LHCN-M2 (cell line): ENCODE measurements around the gene METRNL. TPM values are rescaled to one million over a fixed set of nuclear protein-coding genes. Genes with fewer than 3 reads are reported as not detected.

ENCODE experiments used
- DNase-seq: peaks from one replicate; pipeline ENCODE4 v3.0.0-alpha.2; 2012; ENCODE audit warnings: low read depth
- total RNA-seq: library from RNA; depleted of rRNA; stranded (reverse); fragments of >200 nt; gene quantifications from 2 replicates; pipeline ENCODE4 v1.2.3, GENCODE V29; 2014

The METRNL gene
- total RNA-seq, 1 experiment from 2014 or later: 32.7 TPM

GRCh38 chr17:83080579-83080857 lies 1.1 kb downstream of the METRNL start:
- DNase-seq: no peak

- no peak for DNase-seq
Observed at GRCh38 chr17:83080858-83081683, 1.7 kb downstream of the METRNL start.

GRCh38 chr17:83081684-83082201 lies 2.3 kb downstream of the METRNL start:
- DNase-seq: no peak

DNA sequence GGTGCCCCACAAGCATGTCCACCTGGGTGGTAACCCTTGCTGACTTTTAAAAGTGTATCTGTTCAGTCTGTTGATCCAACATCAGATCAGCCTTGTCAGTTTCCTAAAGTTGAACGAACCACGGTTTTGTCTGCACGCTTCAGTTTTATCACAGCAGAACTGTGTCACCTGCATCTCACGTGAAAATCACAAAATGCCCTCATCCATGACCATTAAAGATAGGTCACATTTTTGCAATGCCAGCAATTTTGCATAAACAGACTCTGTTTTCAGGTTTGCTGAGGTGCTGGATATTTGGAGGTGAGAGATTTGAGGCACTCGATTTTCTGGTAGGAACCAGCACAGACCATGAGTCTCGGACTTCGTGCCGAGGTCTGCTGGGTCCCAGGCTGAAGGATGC lies 3.0 kb downstream of the METRNL start:
- DNase-seq: no peak

- no peak for DNase-seq
Observed at GRCh38 chr17:83082909-83083367, 3.5 kb downstream of the METRNL start.

- DNase-seq: peak; percentile 85
Observed at GRCh38 chr17:83083368-83084201, 4.2 kb downstream of the METRNL start.

DNA sequence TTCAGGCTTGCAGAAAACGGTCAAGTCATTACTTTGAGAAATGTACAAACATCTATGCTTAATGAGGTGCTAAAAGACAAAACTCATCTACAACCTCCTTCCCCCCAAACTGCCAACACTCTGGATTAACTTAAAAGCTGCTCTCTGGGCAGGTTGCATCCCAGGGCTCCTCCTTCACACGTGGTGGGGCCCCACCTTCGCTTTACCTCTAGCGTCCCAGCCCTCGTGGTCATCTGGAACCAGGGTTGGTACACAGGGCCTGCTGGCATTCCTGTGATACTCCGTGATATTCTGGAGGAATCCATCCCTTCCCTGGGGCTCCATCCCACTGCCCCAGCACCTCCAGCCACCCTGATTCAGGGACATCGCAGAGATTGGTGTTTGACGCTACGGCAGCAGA lies 4.8 kb downstream of the METRNL start:
- no peak for DNase-seq

GRCh38 chr17:83084621-83085056 lies 5.2 kb downstream of the METRNL start:
- DNase-seq: no peak

DNA sequence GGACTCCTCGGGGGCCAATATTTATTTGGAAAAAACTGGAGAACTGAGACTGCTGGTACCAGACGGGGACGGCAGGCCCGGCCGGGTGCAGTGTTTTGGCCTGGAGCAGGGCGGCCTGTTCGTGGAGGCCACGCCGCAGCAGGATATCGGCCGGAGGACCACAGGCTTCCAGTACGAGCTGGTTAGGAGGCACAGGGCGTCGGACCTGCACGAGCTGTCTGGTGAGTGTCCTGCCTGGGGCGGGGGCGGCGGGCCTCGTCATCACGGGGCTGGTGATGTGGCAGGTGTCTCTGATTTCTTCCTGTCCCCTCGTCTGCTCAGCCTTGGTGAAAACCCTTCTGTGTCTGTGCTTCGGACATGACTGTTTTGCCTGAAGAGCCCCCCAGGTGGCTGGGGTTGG lies 5.7 kb downstream of the METRNL start:
- DNase-seq: no peak

DNA sequence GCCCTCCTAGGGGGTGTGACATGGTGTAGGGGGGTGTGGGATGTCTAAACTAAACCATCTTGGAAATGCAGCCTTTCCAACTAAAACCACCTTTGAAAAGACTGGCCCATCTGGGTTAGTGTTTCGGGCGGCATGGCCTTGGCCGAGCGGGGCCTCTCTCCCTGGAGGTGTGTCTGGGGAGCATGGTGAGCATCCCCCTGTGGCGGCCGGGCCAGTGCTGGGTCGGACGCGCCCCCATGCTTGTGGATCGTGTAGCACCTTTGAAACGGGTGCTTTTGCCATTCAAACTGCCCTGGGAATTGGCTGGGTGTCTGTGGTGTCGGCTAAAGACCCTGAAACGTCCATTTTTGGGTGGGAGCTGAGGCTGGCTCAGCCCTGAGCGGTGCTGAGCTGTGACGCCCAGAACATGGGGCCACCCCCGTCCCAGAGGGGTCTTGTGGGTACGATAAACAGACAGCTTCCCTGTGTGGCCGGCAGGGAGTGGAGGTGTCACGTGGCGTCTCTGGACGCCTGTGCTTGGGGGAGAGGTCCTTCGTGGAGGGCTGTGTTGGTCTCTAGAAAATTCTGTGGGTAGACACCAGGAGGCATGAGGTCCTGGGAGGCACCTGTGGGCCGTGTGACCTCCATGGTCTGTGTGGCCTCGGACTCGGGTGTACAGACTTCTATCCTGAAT lies 6.3 kb downstream of the METRNL start:
- no peak for DNase-seq

DNA sequence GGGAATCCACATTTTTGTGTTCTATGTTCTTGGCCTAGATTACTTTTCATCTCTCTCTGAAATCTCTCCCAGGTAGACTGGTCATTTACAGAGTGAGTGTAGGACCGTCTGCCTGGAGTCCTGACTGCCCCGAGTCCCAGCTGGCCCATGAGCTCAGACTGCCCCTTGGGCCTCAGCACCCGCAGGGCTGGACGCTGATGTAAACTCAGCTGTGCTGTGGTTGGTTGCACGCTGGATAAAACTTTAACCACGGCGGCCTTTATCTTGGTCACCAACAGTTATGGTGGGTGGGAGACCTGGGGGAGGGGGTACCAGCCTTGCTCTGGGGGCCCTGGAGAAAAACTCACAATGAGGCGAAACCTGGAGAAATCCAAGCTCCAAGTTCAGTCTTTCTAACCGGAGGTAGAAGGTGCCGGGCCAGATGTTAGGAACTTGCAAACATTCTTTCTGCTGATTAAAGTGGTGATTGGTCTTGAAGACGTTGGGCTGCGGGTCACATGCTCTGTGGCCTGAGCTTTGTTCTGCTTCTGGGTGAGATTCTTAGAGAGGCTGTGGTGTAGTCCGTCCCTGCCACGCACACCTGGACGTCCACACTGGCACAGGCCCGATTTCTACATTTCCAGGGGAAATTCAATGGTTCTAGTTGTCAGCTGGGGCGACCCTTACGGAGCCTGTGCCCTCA lies 6.9 kb downstream of the METRNL start:
- no peak for DNase-seq

DNA sequence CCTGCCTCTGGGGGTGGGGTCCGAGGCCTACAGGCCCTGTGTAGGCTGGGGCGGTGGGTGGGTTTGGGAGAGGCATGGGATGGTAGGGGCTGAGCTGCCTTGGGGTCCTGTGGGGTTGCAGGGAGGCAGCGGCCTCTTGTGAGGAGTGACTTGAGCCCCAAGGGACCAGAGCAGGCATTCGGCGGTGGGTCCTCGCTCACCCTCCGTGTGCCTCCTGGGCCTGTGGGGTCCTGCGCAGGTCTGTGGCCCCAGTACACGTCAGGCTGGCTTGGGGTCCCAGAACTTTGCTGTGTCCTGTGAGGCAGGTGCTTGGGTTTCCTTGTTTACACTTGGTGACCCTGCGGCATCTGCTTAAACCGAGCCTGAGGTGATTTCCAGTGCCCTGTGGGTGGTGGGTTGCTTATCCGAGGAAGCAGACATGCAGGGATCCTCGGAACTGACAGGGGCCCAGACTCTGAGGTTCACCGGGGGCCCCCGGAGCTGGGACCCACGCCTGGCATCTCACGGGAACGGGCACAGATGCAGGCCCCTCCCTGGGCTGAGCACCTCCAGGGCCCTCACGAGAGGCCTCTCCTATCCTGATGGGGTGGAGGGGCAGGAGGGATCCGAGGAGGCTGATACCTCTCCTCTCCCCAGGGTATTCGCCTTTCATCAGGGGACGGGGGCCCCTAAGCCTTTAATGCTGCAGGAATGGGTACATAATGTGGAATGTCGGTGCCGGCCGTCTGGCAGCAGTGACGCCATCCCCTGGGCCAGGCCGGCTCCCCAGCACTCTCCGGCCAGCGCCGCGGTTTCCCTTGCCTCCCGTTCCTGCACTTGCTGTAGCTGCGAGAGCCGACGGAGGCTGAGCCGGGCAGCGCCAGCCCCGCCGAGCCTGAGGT lies 7.7 kb downstream of the METRNL start:
- DNase-seq: no peak

DNA sequence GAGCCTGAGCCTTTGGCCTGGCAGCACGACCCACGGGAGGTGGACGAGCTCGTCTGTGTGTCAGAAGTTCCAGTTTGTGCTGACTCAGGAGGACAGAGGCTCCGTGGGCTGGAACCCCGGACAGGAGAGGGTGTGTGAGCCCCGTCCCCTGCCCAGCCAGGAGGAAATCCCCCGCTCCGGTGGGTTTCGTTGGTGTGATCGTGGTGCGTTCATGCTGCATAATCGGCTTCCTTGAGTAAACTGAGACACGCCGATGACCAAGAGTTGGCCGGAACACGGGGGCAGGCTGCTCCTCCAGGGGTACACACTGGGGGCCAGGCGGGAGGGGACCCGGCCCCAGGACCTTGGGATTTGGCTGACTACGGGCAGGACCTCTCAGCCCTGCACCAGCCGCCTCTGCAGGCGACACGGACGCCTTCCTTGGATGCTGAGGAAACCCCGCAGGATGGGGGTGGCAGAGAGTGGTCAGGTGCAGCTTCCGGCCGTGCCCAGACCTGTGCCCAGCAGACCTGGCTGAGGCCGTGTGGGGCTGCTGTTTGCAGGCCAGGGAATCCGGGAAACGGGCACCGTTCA lies 8.5 kb downstream of the METRNL start:
- DNase-seq: no peak

DNA sequence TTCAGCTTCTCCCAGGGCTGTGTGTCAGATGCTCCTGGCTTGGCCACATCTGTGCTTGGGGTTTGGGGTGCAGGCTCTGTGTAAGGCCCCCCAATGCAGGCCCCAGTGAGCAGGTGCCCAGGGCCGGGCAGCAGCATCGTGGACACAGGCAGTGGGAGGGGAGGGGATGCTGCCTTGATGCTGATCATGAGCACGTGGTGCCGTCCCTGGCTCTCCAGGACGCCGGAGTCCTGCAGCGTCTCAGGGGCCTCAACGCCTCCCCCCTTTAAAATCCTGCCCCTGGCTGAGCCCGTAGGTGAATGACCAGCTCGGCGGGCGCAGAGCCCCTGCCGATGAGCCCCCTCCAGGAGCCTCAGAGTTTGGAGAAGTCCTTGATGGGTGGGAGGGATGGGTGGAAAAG lies 9.0 kb downstream of the METRNL start:
- DNase-seq: no peak

GRCh38 chr17:83088909-83089308 lies 9.5 kb downstream of the METRNL start:
- no peak for DNase-seq

DNA sequence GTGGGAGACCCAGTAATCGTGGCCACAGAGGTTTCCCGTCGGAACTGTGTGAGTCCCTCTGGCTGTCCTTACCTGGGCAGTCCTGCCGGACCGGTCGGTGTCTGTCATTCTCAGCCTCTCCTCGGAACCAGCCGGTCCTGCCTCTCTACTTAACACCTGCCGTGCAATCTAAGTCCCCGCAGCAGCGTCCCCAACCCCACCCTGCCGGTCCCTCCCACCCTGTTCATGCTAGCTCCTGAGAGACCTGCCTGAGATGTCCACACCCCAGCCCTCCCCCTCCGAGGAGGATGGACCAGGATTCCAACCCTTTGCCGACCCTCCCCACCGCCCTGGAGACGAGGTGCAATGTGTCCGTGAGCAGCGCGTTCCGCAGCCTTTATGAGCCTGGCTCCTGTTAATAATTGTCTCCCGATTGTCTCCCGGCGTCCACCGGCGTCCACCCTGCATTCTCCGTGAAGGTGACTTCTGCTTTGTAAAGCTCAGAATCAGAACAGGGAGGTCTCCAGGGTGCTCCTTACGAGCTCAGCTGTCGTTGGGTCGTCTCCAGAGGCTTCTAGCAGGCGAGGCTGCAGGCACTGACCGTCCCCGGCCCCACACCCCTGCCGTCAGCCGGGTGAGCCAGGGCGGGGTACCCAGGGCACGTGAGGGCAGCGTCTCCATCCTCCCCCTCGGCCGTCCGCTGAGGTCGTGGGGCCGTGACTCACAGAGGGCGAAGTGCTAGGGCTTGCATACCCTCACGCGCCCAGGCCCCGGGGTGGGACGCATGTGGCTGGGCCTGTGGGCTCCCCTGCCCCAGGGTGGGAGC lies 10.1 kb downstream of the METRNL start:
- DNase-seq: no peak

DNA sequence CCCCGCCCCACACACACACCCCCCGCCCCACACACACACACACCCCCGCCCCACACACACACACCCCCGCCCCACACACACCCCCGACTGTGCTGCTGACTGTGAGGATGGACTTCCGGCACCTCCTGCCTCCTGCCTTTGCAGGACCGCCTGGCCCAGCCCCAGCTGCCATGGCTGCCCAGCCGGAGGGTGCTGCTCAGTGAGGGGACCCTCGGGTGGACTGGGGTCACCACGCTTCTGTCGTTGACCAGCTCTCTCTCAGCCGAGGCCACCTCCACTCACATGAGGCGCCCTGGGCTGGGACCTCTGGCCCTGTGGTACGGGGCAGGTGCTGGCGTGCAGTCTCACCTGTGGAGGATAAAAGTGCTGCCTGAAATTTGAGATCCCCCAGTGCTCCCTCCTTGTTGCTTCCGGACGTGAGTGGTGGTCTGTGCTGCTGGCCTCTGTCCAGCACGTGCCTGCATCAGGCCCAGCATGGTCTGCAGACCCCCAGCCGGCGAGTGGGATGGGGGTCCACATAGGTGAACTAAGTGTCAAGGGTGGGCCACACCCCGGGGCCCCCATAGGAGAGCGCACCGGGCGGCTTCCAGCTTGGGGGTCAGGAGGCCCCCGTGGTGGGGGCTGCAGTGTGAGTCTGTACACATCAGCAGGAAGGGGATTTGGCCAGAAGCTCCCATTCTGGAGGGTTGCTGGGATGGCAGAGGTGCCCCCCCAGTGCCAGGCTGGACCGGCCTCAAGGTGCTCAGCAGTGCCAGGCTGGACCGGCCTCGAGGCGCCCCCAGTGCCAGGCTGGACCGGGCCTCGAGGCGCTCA lies 11.2 kb downstream of the METRNL start:
- no peak for DNase-seq
